ENCODE measurements around the gene CORO6. TPM values are rescaled to one million over a fixed set of nuclear protein-coding genes. Genes with fewer than 3 reads are reported as not detected.
A peak's percentile ranks its signal among the peaks of the same experiment; 100 is the strongest.

Gene CORO6
- total and polyA plus RNA-seq, 2 experiments from 2014 or later, result 2.6 to 5.2 TPM

- peak overlapping the region; percentile 67 for H3K4me3 ChIP-seq
- H3K4me1 ChIP-seq (ENCODE audit: insufficient read depth), result peaks cover 31% of the 10 kb centered on the region
- no peak overlapping the region for H3K27ac ChIP-seq (ENCODE audit: low read depth)
- peak overlapping the region; percentile 62 for H3K4me3 Mint-ChIP-seq
- H3K4me2 ChIP-seq, result peak overlapping the region; percentile 92
- H3K9me2 ChIP-seq (ENCODE audit: insufficient read depth), result no peaks in the 10 kb centered on the region
- peaks cover 31% of the 10 kb centered on the region for H3K4me1 Mint-ChIP-seq
- H3K36me3 Mint-ChIP-seq (ENCODE audit: low read depth), result peaks cover 4% of the 10 kb centered on the region; the same call in 2 of the 3 replicates
- peaks cover 5% of the 10 kb centered on the region; the same call in 1 of the 2 replicates for H4K20me1 ChIP-seq (replicated peaks; ENCODE audit: insufficient read depth)
- H3K9me3 Mint-ChIP-seq, result no peaks in the 10 kb centered on the region; the same call in 2 of the 3 replicates
- H3K27me3 Mint-ChIP-seq (ENCODE audit: insufficient read depth, low read depth, poor library complexity), result peaks cover 50% of the 10 kb centered on the region
- no peaks in the 10 kb centered on the region for H3K36me3 ChIP-seq (ENCODE audit: insufficient read depth)
- H3F3A ChIP-seq (replicated peaks; ENCODE audit: low read depth), result 0 out of 2 replicates have a peak, but pooled peaks cover 4% of the 10 kb centered on the region
- peak; percentile 32 for DNase-seq (ENCODE audit: low spot score)
- TF ChIP-seq CREB1 (CRISPR knock-in tag; IDR thresholded peaks at IDR 0.05; ENCODE audit: low read depth) (no peak), JUNB (IDR thresholded peaks at IDR 0.05; ENCODE audit: unreplicated experiment) (no peak), EZH2 (IDR thresholded peaks at IDR 0.05; ENCODE audit: low read depth, unreplicated experiment) (no peak), CTCF (conservative IDR thresholded peaks at IDR 0.05; ENCODE audit: low read depth in 2 of 2) (no peak), STAT1 (IDR thresholded peaks at IDR 0.05; ENCODE audit: unreplicated experiment) (no peak), ZNF114 (CRISPR knock-in tag; IDR thresholded peaks at IDR 0.05) (no peak), EZH2phosphoT487 (IDR thresholded peaks at IDR 0.05; ENCODE audit: unreplicated experiment) (no peak), POLR2AphosphoS5 (IDR thresholded peaks at IDR 0.05; ENCODE audit: low read depth) (no peak), NANOG (IDR thresholded peaks at IDR 0.05; ENCODE audit: borderline replicate concordance) (no peak), ZNF331 (CRISPR knock-in tag; IDR thresholded peaks at IDR 0.05; ENCODE audit: low read depth) (no peak)
- TF ChIP-seq, protein P1, sequence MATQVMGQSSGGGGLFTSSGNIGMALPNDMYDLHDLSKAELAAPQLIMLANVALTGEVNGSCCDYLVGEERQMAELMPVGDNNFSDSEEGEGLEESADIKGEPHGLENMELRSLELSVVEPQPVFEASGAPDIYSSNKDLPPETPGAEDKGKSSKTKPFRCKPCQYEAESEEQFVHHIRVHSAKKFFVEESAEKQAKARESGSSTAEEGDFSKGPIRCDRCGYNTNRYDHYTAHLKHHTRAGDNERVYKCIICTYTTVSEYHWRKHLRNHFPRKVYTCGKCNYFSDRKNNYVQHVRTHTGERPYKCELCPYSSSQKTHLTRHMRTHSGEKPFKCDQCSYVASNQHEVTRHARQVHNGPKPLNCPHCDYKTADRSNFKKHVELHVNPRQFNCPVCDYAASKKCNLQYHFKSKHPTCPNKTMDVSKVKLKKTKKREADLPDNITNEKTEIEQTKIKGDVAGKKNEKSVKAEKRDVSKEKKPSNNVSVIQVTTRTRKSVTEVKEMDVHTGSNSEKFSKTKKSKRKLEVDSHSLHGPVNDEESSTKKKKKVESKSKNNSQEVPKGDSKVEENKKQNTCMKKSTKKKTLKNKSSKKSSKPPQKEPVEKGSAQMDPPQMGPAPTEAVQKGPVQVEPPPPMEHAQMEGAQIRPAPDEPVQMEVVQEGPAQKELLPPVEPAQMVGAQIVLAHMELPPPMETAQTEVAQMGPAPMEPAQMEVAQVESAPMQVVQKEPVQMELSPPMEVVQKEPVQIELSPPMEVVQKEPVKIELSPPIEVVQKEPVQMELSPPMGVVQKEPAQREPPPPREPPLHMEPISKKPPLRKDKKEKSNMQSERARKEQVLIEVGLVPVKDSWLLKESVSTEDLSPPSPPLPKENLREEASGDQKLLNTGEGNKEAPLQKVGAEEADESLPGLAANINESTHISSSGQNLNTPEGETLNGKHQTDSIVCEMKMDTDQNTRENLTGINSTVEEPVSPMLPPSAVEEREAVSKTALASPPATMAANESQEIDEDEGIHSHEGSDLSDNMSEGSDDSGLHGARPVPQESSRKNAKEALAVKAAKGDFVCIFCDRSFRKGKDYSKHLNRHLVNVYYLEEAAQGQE (IDR thresholded peaks at IDR 0.05; ENCODE audit: unreplicated experiment), result no peak
- TF ChIP-seq, protein P2, sequence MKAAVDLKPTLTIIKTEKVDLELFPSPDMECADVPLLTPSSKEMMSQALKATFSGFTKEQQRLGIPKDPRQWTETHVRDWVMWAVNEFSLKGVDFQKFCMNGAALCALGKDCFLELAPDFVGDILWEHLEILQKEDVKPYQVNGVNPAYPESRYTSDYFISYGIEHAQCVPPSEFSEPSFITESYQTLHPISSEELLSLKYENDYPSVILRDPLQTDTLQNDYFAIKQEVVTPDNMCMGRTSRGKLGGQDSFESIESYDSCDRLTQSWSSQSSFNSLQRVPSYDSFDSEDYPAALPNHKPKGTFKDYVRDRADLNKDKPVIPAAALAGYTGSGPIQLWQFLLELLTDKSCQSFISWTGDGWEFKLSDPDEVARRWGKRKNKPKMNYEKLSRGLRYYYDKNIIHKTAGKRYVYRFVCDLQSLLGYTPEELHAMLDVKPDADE (IDR thresholded peaks at IDR 0.05), result no peak
- TF ChIP-seq, protein P3, sequence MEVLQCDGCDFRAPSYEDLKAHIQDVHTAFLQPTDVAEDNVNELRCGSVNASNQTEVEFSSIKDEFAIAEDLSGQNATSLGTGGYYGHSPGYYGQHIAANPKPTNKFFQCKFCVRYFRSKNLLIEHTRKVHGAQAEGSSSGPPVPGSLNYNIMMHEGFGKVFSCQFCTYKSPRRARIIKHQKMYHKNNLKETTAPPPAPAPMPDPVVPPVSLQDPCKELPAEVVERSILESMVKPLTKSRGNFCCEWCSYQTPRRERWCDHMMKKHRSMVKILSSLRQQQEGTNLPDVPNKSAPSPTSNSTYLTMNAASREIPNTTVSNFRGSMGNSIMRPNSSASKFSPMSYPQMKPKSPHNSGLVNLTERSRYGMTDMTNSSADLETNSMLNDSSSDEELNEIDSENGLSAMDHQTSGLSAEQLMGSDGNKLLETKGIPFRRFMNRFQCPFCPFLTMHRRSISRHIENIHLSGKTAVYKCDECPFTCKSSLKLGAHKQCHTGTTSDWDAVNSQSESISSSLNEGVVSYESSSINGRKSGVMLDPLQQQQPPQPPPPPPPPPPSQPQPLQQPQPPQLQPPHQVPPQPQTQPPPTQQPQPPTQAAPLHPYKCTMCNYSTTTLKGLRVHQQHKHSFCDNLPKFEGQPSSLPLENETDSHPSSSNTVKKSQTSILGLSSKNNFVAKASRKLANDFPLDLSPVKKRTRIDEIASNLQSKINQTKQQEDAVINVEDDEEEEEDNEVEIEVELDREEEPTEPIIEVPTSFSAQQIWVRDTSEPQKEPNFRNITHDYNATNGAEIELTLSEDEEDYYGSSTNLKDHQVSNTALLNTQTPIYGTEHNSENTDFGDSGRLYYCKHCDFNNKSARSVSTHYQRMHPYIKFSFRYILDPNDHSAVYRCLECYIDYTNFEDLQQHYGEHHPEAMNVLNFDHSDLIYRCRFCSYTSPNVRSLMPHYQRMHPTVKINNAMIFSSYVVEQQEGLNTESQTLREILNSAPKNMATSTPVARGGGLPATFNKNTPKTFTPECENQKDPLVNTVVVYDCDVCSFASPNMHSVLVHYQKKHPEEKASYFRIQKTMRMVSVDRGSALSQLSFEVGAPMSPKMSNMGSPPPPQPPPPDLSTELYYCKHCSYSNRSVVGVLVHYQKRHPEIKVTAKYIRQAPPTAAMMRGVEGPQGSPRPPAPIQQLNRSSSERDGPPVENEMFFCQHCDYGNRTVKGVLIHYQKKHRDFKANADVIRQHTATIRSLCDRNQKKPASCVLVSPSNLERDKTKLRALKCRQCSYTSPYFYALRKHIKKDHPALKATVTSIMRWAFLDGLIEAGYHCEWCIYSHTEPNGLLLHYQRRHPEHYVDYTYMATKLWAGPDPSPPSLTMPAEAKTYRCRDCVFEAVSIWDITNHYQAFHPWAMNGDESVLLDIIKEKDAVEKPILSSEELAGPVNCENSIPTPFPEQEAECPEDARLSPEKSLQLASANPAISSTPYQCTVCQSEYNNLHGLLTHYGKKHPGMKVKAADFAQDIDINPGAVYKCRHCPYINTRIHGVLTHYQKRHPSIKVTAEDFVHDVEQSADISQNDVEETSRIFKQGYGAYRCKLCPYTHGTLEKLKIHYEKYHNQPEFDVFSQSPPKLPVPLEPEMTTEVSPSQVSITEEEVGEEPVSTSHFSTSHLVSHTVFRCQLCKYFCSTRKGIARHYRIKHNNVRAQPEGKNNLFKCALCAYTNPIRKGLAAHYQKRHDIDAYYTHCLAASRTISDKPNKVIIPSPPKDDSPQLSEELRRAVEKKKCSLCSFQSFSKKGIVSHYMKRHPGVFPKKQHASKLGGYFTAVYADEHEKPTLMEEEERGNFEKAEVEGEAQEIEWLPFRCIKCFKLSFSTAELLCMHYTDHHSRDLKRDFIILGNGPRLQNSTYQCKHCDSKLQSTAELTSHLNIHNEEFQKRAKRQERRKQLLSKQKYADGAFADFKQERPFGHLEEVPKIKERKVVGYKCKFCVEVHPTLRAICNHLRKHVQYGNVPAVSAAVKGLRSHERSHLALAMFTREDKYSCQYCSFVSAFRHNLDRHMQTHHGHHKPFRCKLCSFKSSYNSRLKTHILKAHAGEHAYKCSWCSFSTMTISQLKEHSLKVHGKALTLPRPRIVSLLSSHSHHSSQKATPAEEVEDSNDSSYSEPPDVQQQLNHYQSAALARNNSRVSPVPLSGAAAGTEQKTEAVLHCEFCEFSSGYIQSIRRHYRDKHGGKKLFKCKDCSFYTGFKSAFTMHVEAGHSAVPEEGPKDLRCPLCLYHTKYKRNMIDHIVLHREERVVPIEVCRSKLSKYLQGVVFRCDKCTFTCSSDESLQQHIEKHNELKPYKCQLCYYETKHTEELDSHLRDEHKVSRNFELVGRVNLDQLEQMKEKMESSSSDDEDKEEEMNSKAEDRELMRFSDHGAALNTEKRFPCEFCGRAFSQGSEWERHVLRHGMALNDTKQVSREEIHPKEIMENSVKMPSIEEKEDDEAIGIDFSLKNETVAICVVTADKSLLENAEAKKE (CRISPR knock-in tag; IDR thresholded peaks at IDR 0.05), result no peak
- no peak overlapping the region for H3K27ac Mint-ChIP-seq
- ATAC-seq, result no peak
- no peaks in the 10 kb centered on the region for H3K79me2 ChIP-seq (replicated peaks; ENCODE audit: insufficient read depth)
- no peak overlapping the region for H2AFZ ChIP-seq
- peaks cover 70% of the 10 kb centered on the region for H3K27me3 ChIP-seq (ENCODE audit: insufficient read depth)
Observed at GRCh38 chr17:29615048-29615385, 7.7 kb downstream of the CORO6 start.
